DND-41 (cell line): ENCODE measurements around the gene KIAA0408.

ENCODE experiments used
- ATAC-seq: fragments of 200-7000 bp; cut with Tn5 transposase; 3 replicates; pipeline ENCODE4 v1.9.1; 2021; ENCODE audit warnings: low read depth; ENCODE audit not compliant: insufficient read depth
- DNase-seq: peaks from one replicate; pipeline ENCODE4 v3.0.0-alpha.2; 2020
- H2AFZ ChIP-seq: 2 replicates; pipeline ENCODE4 v1.6.0; 2012; ENCODE audit warnings: low read depth, low read length
- H3K27ac ChIP-seq: 2 replicates; pipeline ENCODE4 v1.5.1; 2012; ENCODE audit warnings: low read length, inconsistent platforms
- H3K27me3 ChIP-seq: fragments of 200-600 bp; sonication (generic); 2 replicates; pipeline ENCODE4 v1.6.0; 2012; ENCODE audit warnings: low read length, mild to moderate bottlenecking, inconsistent platforms; ENCODE audit not compliant: insufficient read depth, poor library complexity
- H3K36me3 ChIP-seq: 2 replicates; pipeline ENCODE4 v1.5.1; 2012; ENCODE audit warnings: low read length, inconsistent platforms; ENCODE audit not compliant: insufficient read depth
- H3K4me1 ChIP-seq: 2 replicates; pipeline ENCODE4 v1.5.1; 2012; ENCODE audit warnings: mild to moderate bottlenecking, low read length; ENCODE audit not compliant: insufficient read depth
- H3K4me2 ChIP-seq: 2 replicates; pipeline ENCODE4 v1.6.0; 2012; ENCODE audit warnings: mild to moderate bottlenecking, moderate library complexity, low read length, inconsistent platforms; ENCODE audit not compliant: insufficient read depth
- H3K4me3 ChIP-seq, 2 experiments: fragments of 200-600 bp in 1 of 2; shearing (Covaris generic) in 1 of 2; 2 replicates each; pipeline ENCODE4 v1.5.1; 2012 to 2016; ENCODE audit warnings: inconsistent platforms in 2 of 2, low read length in 2 of 2, mild to moderate bottlenecking in 2 of 2, low read depth in 1 of 2, moderate library complexity in 1 of 2
- H3K79me2 ChIP-seq: 2 replicates; pipeline ENCODE4 v1.6.0; 2012; ENCODE audit warnings: low read length, inconsistent platforms; ENCODE audit not compliant: insufficient read depth
- H3K9ac ChIP-seq: 2 replicates; pipeline ENCODE4 v1.6.0; 2012; ENCODE audit warnings: low read depth, mild to moderate bottlenecking, inconsistent platforms, low read length, moderate library complexity
- H3K9me3 ChIP-seq: 2 replicates; pipeline ENCODE4 v1.5.1; 2012; ENCODE audit warnings: low read length, moderate library complexity, mild to moderate bottlenecking, inconsistent platforms; ENCODE audit not compliant: insufficient read depth, severe bottlenecking
- H4K20me1 ChIP-seq: 2 replicates; pipeline ENCODE4 v1.6.0; 2012; ENCODE audit warnings: low read length; ENCODE audit not compliant: insufficient read depth
- EZH2 ChIP-seq: IDR thresholded peaks from 3 replicates; pipeline ENCODE4 v1.6.1; 2012; ENCODE audit warnings: borderline replicate concordance, low read depth, mild to moderate bottlenecking, moderate library complexity, low read length, inconsistent platforms; ENCODE audit not compliant: severe bottlenecking
- TF ChIP-seq, protein P1 (sequence below): IDR thresholded peaks from 2 replicates; pipeline ENCODE4 v1.5.1; 2012; ENCODE audit warnings: borderline replicate concordance, low read length, moderate library complexity, mild to moderate bottlenecking; ENCODE audit not compliant: poor library complexity, severe bottlenecking; ENCODE audit errors: extremely low read depth

Gene KIAA0408

DNA sequence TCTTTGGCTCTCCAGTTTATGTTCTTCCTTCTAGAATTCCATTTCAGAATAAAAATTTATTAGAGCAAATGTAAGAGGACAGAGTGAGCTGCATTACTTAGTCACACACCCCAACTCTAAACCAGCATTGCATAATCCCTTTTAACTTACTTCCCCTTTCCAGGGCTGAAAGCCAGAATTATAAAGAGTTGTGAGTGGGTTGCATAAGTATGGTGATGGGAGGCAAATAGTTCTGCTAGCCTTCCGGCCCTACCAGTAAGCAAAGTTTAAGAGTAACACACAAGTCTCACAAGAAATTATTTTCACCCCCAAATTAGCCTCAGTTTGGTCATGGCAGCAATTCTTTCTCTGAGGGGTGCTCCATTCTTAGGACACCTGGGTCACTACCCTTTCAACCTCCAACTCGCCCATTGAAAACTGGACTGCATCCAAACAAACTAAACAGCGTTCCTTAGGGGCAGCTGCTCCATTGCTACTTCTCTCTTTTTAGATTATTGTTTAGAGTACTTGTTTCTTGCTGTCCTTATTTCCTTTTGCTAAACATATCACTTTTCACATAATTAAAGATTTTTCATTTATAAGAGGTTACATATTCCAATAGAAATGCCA, 1.6 kb downstream of the KIAA0408 start:
- Histone ChIP-seq H3K27ac (no peak overlapping the region), H3K4me1 (no peaks in the 10 kb centered on the region), H3K4me3 (no peak overlapping the region), H3K36me3 (no peaks in the 10 kb centered on the region), H3K9me3 (no peaks in the 10 kb centered on the region), H3K27me3 (peaks cover 3% of the 10 kb centered on the region), H2AFZ (no peak overlapping the region), H3K9ac (no peak overlapping the region), H3K4me2 (no peak overlapping the region), H4K20me1 (no peaks in the 10 kb centered on the region), H3K79me2 (no peaks in the 10 kb centered on the region)
- ATAC-seq (no peak), DNase-seq (no peak)
- TF ChIP-seq, protein P1, sequence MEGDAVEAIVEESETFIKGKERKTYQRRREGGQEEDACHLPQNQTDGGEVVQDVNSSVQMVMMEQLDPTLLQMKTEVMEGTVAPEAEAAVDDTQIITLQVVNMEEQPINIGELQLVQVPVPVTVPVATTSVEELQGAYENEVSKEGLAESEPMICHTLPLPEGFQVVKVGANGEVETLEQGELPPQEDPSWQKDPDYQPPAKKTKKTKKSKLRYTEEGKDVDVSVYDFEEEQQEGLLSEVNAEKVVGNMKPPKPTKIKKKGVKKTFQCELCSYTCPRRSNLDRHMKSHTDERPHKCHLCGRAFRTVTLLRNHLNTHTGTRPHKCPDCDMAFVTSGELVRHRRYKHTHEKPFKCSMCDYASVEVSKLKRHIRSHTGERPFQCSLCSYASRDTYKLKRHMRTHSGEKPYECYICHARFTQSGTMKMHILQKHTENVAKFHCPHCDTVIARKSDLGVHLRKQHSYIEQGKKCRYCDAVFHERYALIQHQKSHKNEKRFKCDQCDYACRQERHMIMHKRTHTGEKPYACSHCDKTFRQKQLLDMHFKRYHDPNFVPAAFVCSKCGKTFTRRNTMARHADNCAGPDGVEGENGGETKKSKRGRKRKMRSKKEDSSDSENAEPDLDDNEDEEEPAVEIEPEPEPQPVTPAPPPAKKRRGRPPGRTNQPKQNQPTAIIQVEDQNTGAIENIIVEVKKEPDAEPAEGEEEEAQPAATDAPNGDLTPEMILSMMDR, result no peak
- TF ChIP-seq EZH2, result no peak

DNA sequence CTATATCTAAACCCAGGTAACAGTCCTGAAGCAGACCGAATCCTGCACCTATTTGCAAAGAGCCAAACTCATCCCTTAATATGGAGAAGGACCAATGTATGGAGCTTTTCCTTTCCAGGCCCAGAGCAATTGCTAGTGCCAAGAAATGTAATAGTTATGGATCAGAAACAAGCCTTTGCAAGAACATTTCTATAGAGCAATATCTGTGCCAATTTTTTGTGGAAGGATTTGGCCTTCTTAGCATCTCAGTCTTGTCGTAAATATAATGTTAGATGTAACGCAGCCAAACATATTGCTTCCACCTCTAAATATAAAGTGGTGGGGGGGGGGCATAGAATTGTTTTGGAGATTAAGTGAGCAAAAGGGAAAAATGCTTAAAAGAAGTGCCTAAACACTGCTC, 2.7 kb downstream of the KIAA0408 start:
- DNase-seq (no peak), ATAC-seq (no peak)
- no peaks in the 10 kb centered on the region for H3K4me1 ChIP-seq
- H4K20me1 ChIP-seq, result no peaks in the 10 kb centered on the region
- H3K27ac ChIP-seq, result no peak overlapping the region
- H2AFZ ChIP-seq, result no peak overlapping the region
- H3K79me2 ChIP-seq, result no peaks in the 10 kb centered on the region
- no peaks in the 10 kb centered on the region for H3K36me3 ChIP-seq
- H3K4me3 ChIP-seq, result no peak overlapping the region
- H3K4me2 ChIP-seq, result no peak overlapping the region
- peaks cover 3% of the 10 kb centered on the region for H3K27me3 ChIP-seq
- TF ChIP-seq EZH2, result no peak
- TF ChIP-seq, protein P1, result no peak
- H3K9ac ChIP-seq, result no peak overlapping the region
- H3K9me3 ChIP-seq, result no peaks in the 10 kb centered on the region

DNA sequence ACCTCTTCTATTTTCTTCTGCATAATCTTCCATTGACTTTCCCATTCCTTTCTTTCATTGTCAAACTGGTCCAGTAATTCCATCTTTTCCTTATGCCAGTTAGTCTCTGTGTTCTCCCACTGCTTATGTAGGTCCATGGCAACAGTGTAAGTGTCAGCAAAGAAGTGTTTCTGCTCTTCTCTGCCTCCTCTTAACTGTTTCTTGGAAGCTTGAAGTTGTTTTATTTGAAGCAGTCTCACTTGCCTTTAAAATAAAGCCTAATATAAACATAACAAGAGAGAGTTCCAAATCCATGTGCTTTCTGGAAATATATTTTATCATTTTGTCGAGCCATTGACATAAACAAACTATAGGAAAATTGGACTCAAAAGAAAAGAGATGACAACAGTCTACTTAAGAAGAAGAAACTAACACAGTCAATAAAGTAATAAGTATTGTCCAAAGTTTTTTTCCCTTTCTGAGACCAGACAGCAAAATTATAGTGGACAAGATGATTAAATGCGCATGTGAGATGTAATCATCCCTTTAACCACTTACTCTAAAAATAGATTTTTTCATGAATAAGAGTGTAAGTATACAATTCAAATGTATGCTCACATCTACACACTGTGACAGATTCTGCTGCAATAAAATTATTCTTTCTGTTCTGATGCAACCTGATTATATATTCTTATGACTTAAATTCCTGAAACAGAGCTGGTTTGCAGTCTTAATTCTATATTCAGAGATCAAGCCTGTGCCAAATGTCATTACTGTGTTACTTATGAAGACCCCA, 5.2 kb downstream of the KIAA0408 start:
- no peak overlapping the region for H3K9ac ChIP-seq
- no peak overlapping the region for H3K27ac ChIP-seq
- H4K20me1 ChIP-seq, result no peaks in the 10 kb centered on the region
- H3K9me3 ChIP-seq, result no peaks in the 10 kb centered on the region
- no peaks in the 10 kb centered on the region for H3K79me2 ChIP-seq
- H2AFZ ChIP-seq, result no peak overlapping the region
- no peak overlapping the region for H3K4me2 ChIP-seq
- no peaks in the 10 kb centered on the region for H3K36me3 ChIP-seq
- no peaks in the 10 kb centered on the region for H3K4me1 ChIP-seq
- no peak overlapping the region for H3K4me3 ChIP-seq
- no peak for DNase-seq
- TF ChIP-seq, protein P1, result no peak
- no peak for TF ChIP-seq EZH2
- ATAC-seq, result no peak
- H3K27me3 ChIP-seq, result no peaks in the 10 kb centered on the region
